ENCODE measurements around the gene LPCAT2.

Gene LPCAT2

GRCh38 chr16:55476625-55477533 is 32.0 kb upstream of the LPCAT2 start:
- Mint-ChIP-seq H3K27me3 (peaks cover 21% of the 10 kb centered on the region), H3K27ac (no peak overlapping the region), H3K4me1 (ENCODE audit: low read depth) (peaks cover 4% of the 10 kb centered on the region), H3K9me3 (ENCODE audit: low read depth) (no peaks in the 10 kb centered on the region), H3K4me3 (no peak overlapping the region), H3K36me3 (no peaks in the 10 kb centered on the region)

GRCh38 chr16:55477736-55478135 is 31.1 kb upstream of the LPCAT2 start:
- Mint-ChIP-seq H3K36me3 (no peaks in the 10 kb centered on the region), H3K9me3 (ENCODE audit: low read depth) (no peaks in the 10 kb centered on the region), H3K4me3 (no peak overlapping the region), H3K27ac (no peak overlapping the region), H3K4me1 (ENCODE audit: low read depth) (peaks cover 4% of the 10 kb centered on the region), H3K27me3 (peaks cover 21% of the 10 kb centered on the region)

- peaks cover 21% of the 10 kb centered on the region for H3K27me3 Mint-ChIP-seq
- H3K36me3 Mint-ChIP-seq, result no peaks in the 10 kb centered on the region
- no peak within 1 kb of the TSS for H3K27ac Mint-ChIP-seq
- H3K4me1 Mint-ChIP-seq (ENCODE audit: low read depth), result peaks cover 4% of the 10 kb centered on the region
- H3K9me3 Mint-ChIP-seq (ENCODE audit: low read depth), result peaks cover 3% of the 10 kb centered on the region
- no peak within 1 kb of the TSS for H3K4me3 Mint-ChIP-seq
Measured at GRCh38 chr16:55478827-55479429, 29.9 kb upstream of the LPCAT2 start, which contains the start of gene MMP2. MMP2 (plus strand) TSS chr16:55479198; CDS start chr16:55479480, 282 bp downstream.

DNA sequence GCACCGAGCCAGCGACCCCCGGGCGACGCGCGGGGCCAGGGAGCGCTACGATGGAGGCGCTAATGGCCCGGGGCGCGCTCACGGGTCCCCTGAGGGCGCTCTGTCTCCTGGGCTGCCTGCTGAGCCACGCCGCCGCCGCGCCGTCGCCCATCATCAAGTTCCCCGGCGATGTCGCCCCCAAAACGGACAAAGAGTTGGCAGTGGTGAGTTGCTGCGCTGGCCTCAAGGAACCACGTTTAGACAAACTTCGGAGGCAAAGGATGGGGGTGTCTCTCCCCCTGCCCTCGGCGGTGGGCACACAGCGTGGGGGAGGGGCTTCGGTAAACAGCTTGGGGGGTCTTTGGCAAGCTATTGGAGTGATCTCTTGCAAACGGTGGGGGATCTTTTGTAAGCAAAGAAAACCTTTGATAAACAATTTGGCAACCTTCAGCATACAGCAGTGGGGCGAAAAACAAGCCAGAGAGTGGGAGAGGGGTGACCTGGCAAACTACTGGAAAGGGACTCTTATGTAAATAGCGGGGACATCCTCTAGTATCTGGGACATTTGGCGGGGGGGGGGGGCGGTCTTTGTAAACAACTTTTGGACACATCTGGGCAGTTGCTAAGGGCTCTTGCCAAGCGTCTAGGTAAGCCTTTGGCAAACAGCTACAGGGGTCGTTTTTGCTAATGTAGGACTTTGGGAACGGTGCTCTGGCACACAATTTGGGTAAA is 29.3 kb upstream of the LPCAT2 start:
- Mint-ChIP-seq H3K9me3 (ENCODE audit: low read depth) (peaks cover 3% of the 10 kb centered on the region), H3K4me1 (ENCODE audit: low read depth) (peaks cover 4% of the 10 kb centered on the region), H3K36me3 (no peaks in the 10 kb centered on the region), H3K4me3 (no peak overlapping the region), H3K27ac (no peak overlapping the region), H3K27me3 (peaks cover 21% of the 10 kb centered on the region)

DNA sequence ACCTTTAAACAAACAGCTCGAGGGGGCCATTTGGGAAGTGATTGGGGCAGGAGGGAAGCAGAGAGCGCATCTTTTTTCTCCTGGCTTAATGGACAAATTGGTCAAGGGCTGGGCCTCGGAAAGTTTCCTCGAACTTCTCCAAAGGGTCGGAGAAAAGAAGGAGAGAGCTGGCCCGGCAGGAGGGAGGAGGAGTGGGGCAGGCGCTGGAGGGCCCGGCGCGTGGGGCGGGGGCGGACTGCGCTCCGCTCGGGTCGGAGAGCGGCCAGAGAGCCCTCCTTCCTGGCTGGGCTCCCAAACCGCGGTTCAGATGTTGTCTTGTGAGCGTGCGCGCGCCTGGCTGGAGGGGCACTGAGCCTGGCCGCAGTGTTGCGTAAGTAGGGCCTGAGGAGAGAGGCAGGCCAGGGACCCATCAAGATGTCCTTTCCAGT is 28.6 kb upstream of the LPCAT2 start:
- Mint-ChIP-seq H3K27me3 (peaks cover 25% of the 10 kb centered on the region), H3K4me1 (ENCODE audit: low read depth) (peaks cover 4% of the 10 kb centered on the region), H3K4me3 (no peak overlapping the region), H3K9me3 (ENCODE audit: low read depth) (peaks cover 7% of the 10 kb centered on the region), H3K27ac (no peak overlapping the region), H3K36me3 (no peaks in the 10 kb centered on the region)

DNA sequence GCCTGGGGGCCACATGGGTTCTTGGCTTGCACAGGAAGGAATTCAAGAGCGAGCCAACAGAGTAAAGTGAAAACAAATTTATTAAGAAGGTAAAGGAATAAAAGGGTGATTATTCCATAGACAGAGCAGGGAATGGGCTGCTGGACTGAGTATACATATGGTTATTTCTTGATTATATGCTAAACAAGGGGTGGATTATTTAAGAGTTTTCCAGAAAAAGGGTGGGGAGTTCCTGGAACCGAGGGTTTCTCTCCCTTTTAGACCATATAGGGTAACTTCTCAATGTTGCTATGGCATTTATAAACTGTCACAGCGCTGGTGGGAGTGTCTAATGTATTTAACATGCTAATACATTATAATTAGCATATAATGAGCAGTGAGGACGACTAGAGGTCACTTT is 27.8 kb upstream of the LPCAT2 start:
- H3K27ac Mint-ChIP-seq, result no peak overlapping the region
- H3K27me3 Mint-ChIP-seq, result peaks cover 25% of the 10 kb centered on the region
- H3K4me1 Mint-ChIP-seq (ENCODE audit: low read depth), result peaks cover 4% of the 10 kb centered on the region
- peaks cover 7% of the 10 kb centered on the region for H3K9me3 Mint-ChIP-seq (ENCODE audit: low read depth)
- no peak overlapping the region for H3K4me3 Mint-ChIP-seq
- no peaks in the 10 kb centered on the region for H3K36me3 Mint-ChIP-seq

DNA sequence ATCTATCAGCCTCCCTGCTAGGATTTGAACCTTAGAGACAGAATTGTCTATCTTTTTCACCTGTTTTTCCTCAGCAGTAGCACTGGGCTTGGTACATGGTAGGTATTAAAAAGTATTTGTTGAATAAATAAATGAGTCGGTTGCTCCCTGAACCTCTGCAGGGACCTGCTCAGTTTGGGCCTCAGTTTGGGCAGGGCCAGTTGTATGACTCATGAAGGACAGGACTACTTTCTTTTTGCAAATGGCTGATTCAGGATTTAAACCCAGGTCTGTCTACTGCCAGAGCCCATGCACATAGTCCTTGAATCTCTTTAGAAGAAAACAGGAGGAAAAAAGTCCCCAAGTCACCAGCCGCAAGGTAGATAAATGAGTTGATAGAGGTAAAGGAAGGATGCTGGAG is 26.8 kb upstream of the LPCAT2 start:
- H3K9me3 Mint-ChIP-seq (ENCODE audit: low read depth), result peaks cover 7% of the 10 kb centered on the region
- H3K36me3 Mint-ChIP-seq, result no peaks in the 10 kb centered on the region
- H3K4me1 Mint-ChIP-seq (ENCODE audit: low read depth), result peaks cover 4% of the 10 kb centered on the region
- H3K27ac Mint-ChIP-seq, result no peak overlapping the region
- H3K27me3 Mint-ChIP-seq, result peaks cover 25% of the 10 kb centered on the region
- H3K4me3 Mint-ChIP-seq, result no peak overlapping the region

DNA sequence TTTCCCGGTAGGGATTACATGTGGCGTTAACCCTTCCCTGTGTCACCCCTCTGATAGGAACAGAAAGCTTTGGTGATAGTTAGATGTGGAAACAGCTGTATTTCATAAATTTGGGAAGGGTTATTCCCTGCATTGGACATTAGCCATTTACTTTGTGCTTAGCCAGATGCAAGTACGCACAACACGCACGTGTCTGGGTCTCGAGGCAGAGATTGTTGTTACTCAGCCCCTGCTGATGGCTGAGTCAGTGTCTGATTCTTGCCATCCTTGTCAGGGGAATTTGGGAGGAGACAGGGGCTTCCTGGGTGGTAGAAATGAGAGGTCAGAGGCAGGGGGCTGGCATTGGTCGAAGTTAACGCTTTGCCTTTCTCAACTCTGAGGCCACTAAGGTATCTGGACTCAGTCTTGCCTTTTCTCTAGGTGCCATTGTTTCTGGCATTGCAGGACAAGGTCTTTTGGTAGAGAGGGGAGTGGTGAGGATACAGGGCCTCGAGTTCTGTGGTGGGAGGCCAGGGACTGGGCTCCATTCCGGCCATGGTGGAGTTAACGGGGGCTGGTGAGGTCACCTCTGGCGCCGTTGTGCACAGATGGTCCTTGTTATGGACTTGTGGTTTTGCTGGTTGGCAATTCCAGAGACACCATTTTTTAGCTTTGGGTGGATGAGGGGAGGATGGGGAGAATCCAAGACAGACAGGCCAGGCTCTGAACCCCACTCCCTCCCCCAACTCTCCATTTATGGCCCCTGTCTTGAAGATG is 21.6 kb upstream of the LPCAT2 start:
- no peaks in the 10 kb centered on the region for H3K36me3 Mint-ChIP-seq
- H3K4me1 Mint-ChIP-seq (ENCODE audit: low read depth), result no peaks in the 10 kb centered on the region
- H3K27me3 Mint-ChIP-seq, result peaks cover 4% of the 10 kb centered on the region
- H3K9me3 Mint-ChIP-seq (ENCODE audit: low read depth), result peaks cover 7% of the 10 kb centered on the region
- no peak overlapping the region for H3K27ac Mint-ChIP-seq
- H3K4me3 Mint-ChIP-seq, result no peak overlapping the region

- Mint-ChIP-seq H3K27ac (no peak overlapping the region), H3K4me3 (no peak overlapping the region), H3K36me3 (no peaks in the 10 kb centered on the region), H3K27me3 (peaks cover 4% of the 10 kb centered on the region), H3K4me1 (ENCODE audit: low read depth) (no peaks in the 10 kb centered on the region), H3K9me3 (ENCODE audit: low read depth) (peaks cover 5% of the 10 kb centered on the region)
Measured at GRCh38 chr16:55488306-55488705, 20.6 kb upstream of the LPCAT2 start.

GRCh38 chr16:55489119-55489955 is 19.5 kb upstream of the LPCAT2 start:
- no peak overlapping the region for H3K4me3 Mint-ChIP-seq
- no peaks in the 10 kb centered on the region for H3K36me3 Mint-ChIP-seq
- no peak overlapping the region for H3K27ac Mint-ChIP-seq
- H3K27me3 Mint-ChIP-seq, result peaks cover 4% of the 10 kb centered on the region
- H3K9me3 Mint-ChIP-seq (ENCODE audit: low read depth), result peaks cover 5% of the 10 kb centered on the region
- H3K4me1 Mint-ChIP-seq (ENCODE audit: low read depth), result no peaks in the 10 kb centered on the region

DNA sequence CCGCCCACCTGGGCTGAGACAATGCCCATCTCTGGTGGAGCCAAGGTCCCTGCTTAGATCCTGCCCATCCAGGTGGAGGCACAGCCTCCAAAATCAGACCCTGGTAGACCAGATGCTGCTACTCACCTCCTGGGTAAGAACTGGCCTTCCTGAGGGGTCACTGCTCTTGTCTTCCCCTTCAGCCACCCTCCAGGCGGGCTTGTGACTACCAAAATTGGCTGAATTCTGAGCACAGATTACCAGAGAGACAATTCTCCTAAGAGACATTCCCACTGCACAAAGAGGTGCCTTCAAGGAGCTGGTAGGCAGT is 19.0 kb upstream of the LPCAT2 start:
- H3K4me3 Mint-ChIP-seq, result no peak overlapping the region
- no peak overlapping the region for H3K27ac Mint-ChIP-seq
- H3K27me3 Mint-ChIP-seq, result peaks cover under 1% of the 10 kb centered on the region
- peaks cover under 1% of the 10 kb centered on the region for H3K9me3 Mint-ChIP-seq (ENCODE audit: low read depth)
- no peaks in the 10 kb centered on the region for H3K4me1 Mint-ChIP-seq (ENCODE audit: low read depth)
- H3K36me3 Mint-ChIP-seq, result no peaks in the 10 kb centered on the region

DNA sequence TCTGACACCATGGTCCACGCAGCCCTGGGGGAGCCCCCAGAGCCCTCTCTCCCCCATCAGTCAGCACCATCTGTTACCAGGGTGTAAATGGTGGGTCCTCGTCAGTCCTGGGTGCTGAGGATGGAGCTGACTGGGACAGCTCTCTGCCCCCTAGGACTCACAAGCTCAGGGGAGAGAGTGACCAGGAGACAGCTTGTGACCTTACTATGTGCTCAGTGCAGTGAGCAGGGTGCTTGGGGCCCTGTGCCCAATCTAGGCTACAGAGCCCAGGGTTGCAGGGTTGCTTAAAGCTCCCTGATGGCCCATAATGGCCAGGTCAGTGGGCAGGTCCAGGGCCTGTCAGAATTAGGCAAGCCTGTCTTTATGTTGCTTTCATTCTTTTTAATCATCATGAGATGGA is 18.6 kb upstream of the LPCAT2 start:
- Mint-ChIP-seq H3K4me1 (ENCODE audit: low read depth) (no peaks in the 10 kb centered on the region), H3K27ac (no peak overlapping the region), H3K9me3 (ENCODE audit: low read depth) (no peaks in the 10 kb centered on the region), H3K27me3 (no peaks in the 10 kb centered on the region), H3K4me3 (no peak overlapping the region), H3K36me3 (no peaks in the 10 kb centered on the region)

DNA sequence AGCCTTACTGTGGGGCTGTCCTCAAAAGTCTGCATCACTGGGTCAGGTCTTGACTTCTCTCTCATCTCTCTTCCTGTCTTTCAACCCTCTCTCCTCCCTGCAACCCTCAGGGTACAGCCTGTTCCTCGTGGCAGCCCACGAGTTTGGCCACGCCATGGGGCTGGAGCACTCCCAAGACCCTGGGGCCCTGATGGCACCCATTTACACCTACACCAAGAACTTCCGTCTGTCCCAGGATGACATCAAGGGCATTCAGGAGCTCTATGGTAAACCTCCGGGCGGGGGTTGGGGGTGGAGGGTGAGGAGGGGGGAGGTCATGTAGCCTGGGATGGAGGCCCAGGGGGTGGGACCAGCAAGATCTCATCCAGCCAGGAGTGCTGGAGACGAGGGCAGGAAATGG is 17.2 kb upstream of the LPCAT2 start:
- no peaks in the 10 kb centered on the region for H3K36me3 Mint-ChIP-seq
- peaks cover 4% of the 10 kb centered on the region for H3K27me3 Mint-ChIP-seq
- H3K9me3 Mint-ChIP-seq (ENCODE audit: low read depth), result no peaks in the 10 kb centered on the region
- no peaks in the 10 kb centered on the region for H3K4me1 Mint-ChIP-seq (ENCODE audit: low read depth)
- no peak overlapping the region for H3K27ac Mint-ChIP-seq
- H3K4me3 Mint-ChIP-seq, result no peak overlapping the region

DNA sequence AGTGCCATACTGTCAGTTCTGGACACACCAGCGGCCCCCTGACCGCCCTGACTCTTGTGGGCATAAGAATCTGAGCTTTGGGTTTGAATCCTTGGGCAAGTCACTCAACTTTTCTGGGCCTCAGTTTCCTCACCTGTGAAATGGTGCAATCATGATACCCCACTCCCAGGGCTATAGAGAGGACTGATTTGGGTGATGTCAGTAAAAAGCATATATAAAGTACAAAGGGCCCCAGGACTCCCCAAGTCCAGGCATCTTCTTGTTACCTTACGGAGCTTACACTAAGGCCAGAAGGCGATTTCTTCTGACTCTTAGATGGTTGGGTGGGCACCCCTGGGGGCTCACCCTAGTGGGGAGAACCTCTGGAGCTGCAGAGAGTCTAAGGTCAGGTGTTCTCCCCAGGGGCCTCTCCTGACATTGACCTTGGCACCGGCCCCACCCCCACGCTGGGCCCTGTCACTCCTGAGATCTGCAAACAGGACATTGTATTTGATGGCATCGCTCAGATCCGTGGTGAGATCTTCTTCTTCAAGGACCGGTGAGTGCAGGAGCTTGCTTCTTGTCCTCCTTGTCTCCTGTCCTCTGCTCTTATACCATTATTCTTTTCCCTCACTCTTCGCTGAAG is 16.0 kb upstream of the LPCAT2 start:
- Mint-ChIP-seq H3K9me3 (ENCODE audit: low read depth) (no peaks in the 10 kb centered on the region), H3K4me3 (no peak overlapping the region), H3K4me1 (ENCODE audit: low read depth) (peaks cover 3% of the 10 kb centered on the region), H3K36me3 (no peaks in the 10 kb centered on the region), H3K27ac (no peak overlapping the region), H3K27me3 (peaks cover 8% of the 10 kb centered on the region)
